Activated CD4-positive, alpha-beta T cell treated with anti-CD3 and anti-CD28 coated beads for 36 hours (primary cell): ENCODE results near the gene JAG2. TPM values are rescaled to one million over a fixed set of nuclear protein-coding genes. Genes with fewer than 3 reads are reported as not detected.

ENCODE experiments used
- ATAC-seq: fragments of 200-7000 bp; cut with Tn5 transposase; one replicate; pipeline ENCODE4 v1.10.0; 2021; ENCODE audit warnings: mild to moderate bottlenecking, moderate library complexity
- CTCF ChIA-PET: fragments of 350-600 bp; sonication (Branson Sonifier 250); formaldehyde crosslinking; loops from one replicate; lab custom pipeline; 2021; ENCODE audit warnings: antibody characterized with exemption; lab: Charles Lee
- POLR2A ChIA-PET: fragments of 350-600 bp; sonication (Branson Sonifier 250); formaldehyde crosslinking; loops from one replicate; lab custom pipeline; 2021; ENCODE audit warnings: antibody characterized with exemption, inconsistent platforms; lab: Charles Lee
- DNase-seq: peaks from one replicate; pipeline ENCODE4 v3.0.0-alpha.2; 2020
- H3K27ac Mint-ChIP-seq: one replicate; pipeline ENCODE4 v1.8.0; 2021; ENCODE audit warnings: mixed read lengths
- H3K27me3 Mint-ChIP-seq: one replicate; pipeline ENCODE4 v1.8.0; 2021; ENCODE audit warnings: mixed read lengths
- H3K36me3 Mint-ChIP-seq: one replicate; pipeline ENCODE4 v1.8.0; 2021; ENCODE audit warnings: low read depth, mixed read lengths
- H3K4me1 Mint-ChIP-seq: one replicate; pipeline ENCODE4 v1.8.0; 2021; ENCODE audit warnings: mixed read lengths
- H3K4me3 Mint-ChIP-seq: one replicate; pipeline ENCODE4 v1.8.0; 2021; ENCODE audit warnings: mild to moderate bottlenecking, moderate library complexity, mixed read lengths
- H3K9me3 Mint-ChIP-seq: one replicate; pipeline ENCODE4 v1.8.0; 2021; ENCODE audit warnings: low read depth, mixed read lengths
- intact Hi-C, 2 experiments: fragments of 100-400 bp; cut with DNase I in 1 of 2; cut with micrococcal nuclease in 1 of 2; formaldehyde crosslinking; loops; one replicate each; pipeline versions ENCODE4 v1.14.2 to v1.15.1; 2022 to 2024; cut with DNase I, micrococcal nuclease
- total RNA-seq, 2 experiments: library from RNA; stranded (reverse); gene quantifications; one replicate each; pipeline ENCODE4 v1.2.3, GENCODE V29; 2021

The JAG2 gene
- total RNA-seq, 2 experiments from 2014 or later: 3.2 to 3.6 TPM

DNA sequence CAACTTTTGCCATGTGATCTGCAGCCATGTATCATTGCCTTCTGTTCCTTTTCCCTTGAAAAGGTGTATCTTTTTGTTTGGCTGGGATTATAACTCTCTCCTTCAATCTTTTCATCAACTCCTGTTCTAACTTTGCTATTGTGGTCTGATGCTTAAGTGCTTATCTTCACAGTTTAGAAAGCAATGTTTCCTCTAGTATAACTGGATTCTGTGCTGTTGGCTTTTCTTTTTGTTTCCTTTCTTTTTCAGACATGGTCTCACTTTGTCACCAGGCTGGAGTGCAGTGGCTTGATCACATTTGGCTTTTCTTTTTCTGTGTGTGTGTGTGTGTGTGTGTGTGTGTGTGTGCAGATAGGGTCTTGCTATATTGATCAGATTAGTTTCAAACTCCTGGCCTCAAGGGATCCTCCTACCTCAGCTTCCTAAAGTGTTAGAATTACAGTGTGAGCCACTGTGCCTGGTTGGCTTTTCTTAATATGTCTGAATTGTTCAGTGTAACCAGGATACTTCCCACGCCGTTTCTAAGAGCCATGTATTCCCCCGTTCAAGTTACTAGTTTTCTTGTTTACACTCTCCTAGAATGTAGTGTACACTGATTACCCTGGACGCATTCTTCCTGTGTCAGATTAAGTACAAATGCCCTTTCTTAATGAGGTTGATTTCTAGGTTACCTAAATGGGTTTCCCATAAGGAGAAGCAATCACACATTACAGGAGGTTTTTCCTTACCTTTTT, 35.5 kb downstream of the JAG2 start:
- ATAC-seq (no peak), DNase-seq (no peak)
- POLR2A ChIA-PET: no interaction called here
- no peaks in the 10 kb centered on the region for H3K4me1 Mint-ChIP-seq
- H3K27ac Mint-ChIP-seq: no peak overlapping the region
- H3K9me3 Mint-ChIP-seq: peaks cover 9% of the 10 kb centered on the region
- H3K4me3 Mint-ChIP-seq: no peak overlapping the region
- H3K27me3 Mint-ChIP-seq: peaks cover 11% of the 10 kb centered on the region
- H3K36me3 Mint-ChIP-seq: no peaks in the 10 kb centered on the region
- intact Hi-C loops: no loop called here
- CTCF ChIA-PET: interaction anchor here (0.6 to 1.2 kb wide), 2 partner anchors 15 to 20 kb away, joined by 3 read pairs; no protein-coding TSS in a partner anchor

DNA sequence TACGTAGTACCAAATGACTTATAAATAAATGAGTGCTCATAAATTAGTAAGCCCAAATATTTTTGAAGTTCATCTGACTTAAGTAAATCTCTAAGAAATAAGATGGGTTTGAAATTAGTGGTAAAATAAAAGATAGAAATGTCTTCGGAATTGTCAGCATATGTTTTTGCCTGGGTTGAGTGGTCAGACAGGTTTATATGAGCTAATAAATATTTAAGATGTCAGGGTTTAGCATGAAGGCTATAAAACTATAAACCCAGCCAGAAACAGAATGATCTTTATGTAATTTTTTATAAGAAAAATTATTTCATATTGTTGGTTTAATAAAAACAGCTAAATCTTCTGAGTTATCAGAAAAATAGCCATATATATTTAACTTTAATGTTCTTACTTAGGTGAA, 37.3 kb downstream of the JAG2 start:
- intact Hi-C loops: no loop called here
- Mint-ChIP-seq H3K4me1 (no peaks in the 10 kb centered on the region), H3K9me3 (peaks cover 9% of the 10 kb centered on the region), H3K27me3 (peaks cover 11% of the 10 kb centered on the region), H3K27ac (no peak overlapping the region), H3K4me3 (no peak overlapping the region), H3K36me3 (no peaks in the 10 kb centered on the region)
- no peak for DNase-seq
- POLR2A ChIA-PET: interaction anchor here (0.6 kb wide), 1 partner anchor 156 kb away, joined by 3 read pairs; no protein-coding TSS in a partner anchor
- ATAC-seq: no peak
- CTCF ChIA-PET: no interaction called here

DNA sequence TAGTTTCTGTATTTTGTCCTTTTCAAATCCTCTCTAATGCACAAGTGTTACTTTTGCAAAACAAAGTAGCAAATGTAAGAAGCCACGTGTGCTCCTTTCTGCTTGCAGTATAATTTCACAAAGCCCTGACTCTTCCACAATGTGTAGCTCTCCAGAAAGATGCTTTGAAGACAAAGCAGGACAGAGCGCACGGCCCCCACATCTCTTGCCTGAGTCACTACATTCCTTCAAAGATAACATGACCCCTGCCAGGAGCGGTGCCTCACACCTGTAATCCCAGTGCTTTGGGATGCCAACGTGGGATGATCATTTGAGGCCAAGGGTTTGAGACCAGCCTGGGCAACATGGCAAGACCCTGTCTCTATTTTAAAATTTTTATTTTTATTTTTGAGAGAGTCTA, 40.5 kb downstream of the JAG2 start:
- ATAC-seq (no peak), DNase-seq (no peak)
- intact Hi-C loops: no loop called here
- ChIA-PET POLR2A (no interaction called here), CTCF (no interaction called here)
- H3K4me3 Mint-ChIP-seq: no peak overlapping the region
- peaks cover 6% of the 10 kb centered on the region for H3K9me3 Mint-ChIP-seq
- H3K27me3 Mint-ChIP-seq: peaks cover 13% of the 10 kb centered on the region
- H3K36me3 Mint-ChIP-seq: no peaks in the 10 kb centered on the region
- H3K27ac Mint-ChIP-seq: no peak overlapping the region
- H3K4me1 Mint-ChIP-seq: no peaks in the 10 kb centered on the region

DNA sequence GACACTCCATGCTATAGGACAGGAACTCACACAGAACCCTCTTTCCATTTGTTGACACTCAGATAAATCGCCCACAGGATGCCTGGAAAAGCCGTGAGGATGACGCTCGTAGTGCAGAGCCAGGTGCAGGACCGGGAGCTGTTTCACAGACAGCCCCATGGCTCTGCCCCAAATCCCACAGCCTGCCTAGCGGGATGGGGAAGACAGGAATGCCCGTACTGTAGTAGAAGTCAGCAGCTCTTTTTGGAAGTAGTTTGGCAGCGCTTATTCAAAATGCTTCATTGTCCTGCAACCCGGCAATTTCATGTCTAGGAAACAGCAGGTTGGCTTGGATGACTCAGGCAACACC, 41.6 kb downstream of the JAG2 start:
- POLR2A ChIA-PET: interaction anchor here (0.6 kb wide), 1 partner anchor 363 kb away, joined by 5 read pairs; no protein-coding TSS in a partner anchor
- H3K4me3 Mint-ChIP-seq: no peak overlapping the region
- H3K36me3 Mint-ChIP-seq: peaks cover 3% of the 10 kb centered on the region
- ATAC-seq (no peak), DNase-seq (no peak)
- CTCF ChIA-PET: interaction anchor here (0.6 kb wide), 2 partner anchors 108 to 1050 kb away, joined by 3 to 5 read pairs; no protein-coding TSS in a partner anchor
- intact Hi-C loops: no loop called here
- H3K27me3 Mint-ChIP-seq: peaks cover 16% of the 10 kb centered on the region
- no peak overlapping the region for H3K27ac Mint-ChIP-seq
- no peaks in the 10 kb centered on the region for H3K4me1 Mint-ChIP-seq
- peaks cover 6% of the 10 kb centered on the region for H3K9me3 Mint-ChIP-seq

DNA sequence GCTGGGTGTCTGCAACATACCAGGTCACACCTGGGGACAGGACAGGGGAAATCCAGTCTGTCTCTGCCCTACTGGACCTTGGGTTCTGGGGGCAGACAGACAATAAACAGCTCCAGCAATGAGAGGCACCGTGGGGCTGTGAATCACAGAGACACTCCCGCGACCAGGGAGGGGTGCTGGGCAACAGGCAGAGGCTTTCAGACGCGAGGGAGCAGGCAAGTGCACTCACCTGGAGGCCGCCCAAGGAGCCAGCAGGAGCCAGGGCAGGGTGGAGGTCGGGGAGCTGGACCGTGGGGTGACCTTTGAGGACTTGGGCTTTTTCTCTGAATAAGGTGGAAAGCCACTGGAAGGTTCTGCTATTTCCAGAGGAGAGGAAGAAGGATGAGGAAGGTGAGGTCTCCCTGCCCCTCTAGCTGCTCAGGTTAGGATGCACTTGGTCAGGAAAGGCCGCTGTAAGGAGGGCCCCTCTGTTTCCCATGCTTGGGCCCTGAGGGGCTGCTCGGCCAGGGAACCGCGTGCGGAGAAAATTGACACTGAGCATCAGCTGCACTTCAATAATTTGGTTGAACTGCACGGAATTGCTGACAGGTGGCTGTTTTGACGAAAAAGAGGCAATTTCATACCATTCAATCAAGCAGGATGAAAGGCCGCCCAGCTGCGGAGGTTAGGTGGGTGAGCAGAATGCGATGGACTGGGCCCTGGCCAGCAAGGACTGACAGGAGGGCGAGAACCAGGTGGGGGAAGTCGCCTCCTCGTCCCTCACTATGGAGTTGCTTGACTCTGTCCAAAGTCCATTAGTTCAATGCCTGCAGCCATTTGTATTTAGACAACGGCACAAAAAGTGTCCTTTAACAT, 42.2 kb downstream of the JAG2 start:
- Mint-ChIP-seq H3K4me1 (no peaks in the 10 kb centered on the region), H3K27me3 (peaks cover 18% of the 10 kb centered on the region), H3K27ac (no peak overlapping the region), H3K4me3 (no peak overlapping the region), H3K36me3 (peaks cover 3% of the 10 kb centered on the region), H3K9me3 (peaks cover 11% of the 10 kb centered on the region)
- intact Hi-C loops: no loop called here
- CTCF ChIA-PET: interaction anchor here (0.6 kb wide), 2 partner anchors 107 to 1049 kb away, joined by 3 to 5 read pairs; no protein-coding TSS in a partner anchor
- POLR2A ChIA-PET: interaction anchor here (0.6 kb wide), 1 partner anchor 363 kb away, joined by 5 read pairs; no protein-coding TSS in a partner anchor
- DNase-seq (no peak), ATAC-seq (no peak)

DNA sequence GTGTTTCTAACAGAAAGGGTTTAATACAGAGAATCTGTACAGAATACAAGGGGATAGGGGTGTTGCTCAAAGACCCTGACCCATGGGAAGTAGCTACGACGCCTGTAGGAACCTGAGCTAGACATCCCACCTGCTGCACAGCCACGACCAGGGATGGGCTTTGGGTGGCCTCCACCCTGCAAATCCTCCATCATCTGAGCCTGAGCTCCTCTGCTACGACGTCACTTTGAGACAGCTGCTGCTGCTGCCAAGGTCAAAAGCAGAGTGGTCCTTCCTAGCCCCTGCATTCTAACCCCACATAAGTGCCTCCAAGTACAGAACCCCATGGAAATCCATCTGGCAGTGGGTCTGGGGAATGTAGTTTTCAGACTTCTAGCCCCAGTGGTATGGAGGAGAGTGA, 43.8 kb downstream of the JAG2 start:
- H3K27ac Mint-ChIP-seq: no peak overlapping the region
- H3K4me3 Mint-ChIP-seq: no peak overlapping the region
- ChIA-PET CTCF (interaction anchor here (0.5 to 0.8 kb wide), 3 partner anchors 15 to 246 kb away, joined by 3 to 4 read pairs (median 3); no protein-coding TSS in a partner anchor), POLR2A (no interaction called here)
- intact Hi-C loops: no loop called here
- peaks cover 18% of the 10 kb centered on the region for H3K27me3 Mint-ChIP-seq
- no peaks in the 10 kb centered on the region for H3K4me1 Mint-ChIP-seq
- ATAC-seq: no peak
- H3K9me3 Mint-ChIP-seq: peaks cover 19% of the 10 kb centered on the region
- DNase-seq: no peak
- peaks cover 5% of the 10 kb centered on the region for H3K36me3 Mint-ChIP-seq

DNA sequence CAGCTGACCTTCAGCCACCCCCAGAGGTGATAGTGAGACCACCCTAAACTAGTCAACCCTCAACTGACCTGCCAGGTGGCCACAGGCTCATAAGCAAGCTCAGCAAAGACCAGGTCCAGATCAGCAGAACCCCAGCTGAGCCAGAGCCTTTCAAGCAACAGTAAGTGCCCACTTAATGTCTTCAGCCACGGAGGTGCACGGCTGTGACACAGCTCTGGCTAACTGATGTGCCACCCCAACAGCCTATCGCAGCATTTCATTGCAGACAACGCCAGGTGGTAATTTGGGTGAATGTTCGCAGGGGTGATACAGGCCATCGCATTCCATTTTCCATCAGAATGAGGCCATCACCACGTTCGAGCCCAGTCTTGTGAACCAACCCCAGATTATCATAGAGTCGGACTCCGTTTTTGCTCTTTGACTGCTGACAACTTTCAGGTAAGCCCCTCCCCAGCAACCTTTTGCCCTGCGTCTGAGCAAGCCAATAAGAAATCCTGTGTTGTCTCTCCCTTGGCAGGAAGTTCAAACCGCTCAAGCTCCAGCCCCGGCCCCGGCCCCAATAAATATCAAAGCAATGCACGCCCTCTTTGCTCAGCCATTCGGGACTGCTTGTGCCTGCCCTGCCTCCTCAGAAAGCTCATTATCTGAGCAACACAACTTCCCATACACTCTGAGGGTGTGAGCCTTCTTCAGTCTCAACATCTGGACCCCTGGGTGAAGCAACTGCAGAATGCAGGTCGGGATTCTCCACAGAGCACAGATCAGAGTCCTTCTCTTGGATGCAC, 44.4 kb downstream of the JAG2 start:
- Mint-ChIP-seq H3K4me3 (no peak overlapping the region), H3K4me1 (no peaks in the 10 kb centered on the region), H3K9me3 (peaks cover 16% of the 10 kb centered on the region), H3K27ac (no peak overlapping the region), H3K27me3 (peaks cover 14% of the 10 kb centered on the region), H3K36me3 (peaks cover 5% of the 10 kb centered on the region)
- ChIA-PET POLR2A (no interaction called here), CTCF (interaction anchor here (0.6 kb wide), 1 partner anchor 211 kb away, joined by 3 read pairs; no protein-coding TSS in a partner anchor)
- DNase-seq (no peak), ATAC-seq (no peak)
- intact Hi-C loops: no loop called here

DNA sequence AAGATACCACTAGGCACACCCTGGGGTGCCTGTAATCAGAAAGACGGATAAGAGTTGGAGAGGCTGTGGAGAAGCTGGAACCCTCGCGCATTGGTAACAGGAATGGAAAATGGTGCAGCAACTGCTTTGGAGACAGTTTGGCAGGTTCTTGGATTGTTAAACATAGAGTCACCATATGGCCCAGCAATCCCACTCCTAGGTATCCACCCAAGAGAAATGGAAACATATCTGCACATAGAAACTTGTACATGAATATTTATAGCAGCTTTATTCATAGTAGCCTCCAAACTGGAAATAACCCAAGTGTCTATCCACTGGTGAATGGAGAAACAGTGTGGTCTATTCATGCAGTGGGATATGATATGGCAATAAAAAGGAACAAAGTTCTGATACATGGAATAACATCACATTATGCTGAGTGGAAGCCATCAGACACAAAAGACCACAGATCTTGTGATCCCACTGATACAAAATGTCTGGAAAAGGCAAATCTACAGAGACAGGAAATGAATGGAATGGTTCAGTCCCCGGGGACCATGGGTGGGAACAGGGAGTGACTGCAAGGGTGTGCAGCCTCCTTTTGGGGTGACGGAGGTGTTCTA, 45.4 kb downstream of the JAG2 start:
- H3K27ac Mint-ChIP-seq: no peak overlapping the region
- intact Hi-C loops: no loop called here
- ATAC-seq (no peak), DNase-seq (no peak)
- CTCF ChIA-PET: interaction anchor here (0.5 to 0.9 kb wide), 3 partner anchors 8 to 144 kb away, joined by 3 to 4 read pairs (median 3); no protein-coding TSS in a partner anchor
- H3K36me3 Mint-ChIP-seq: peaks cover 5% of the 10 kb centered on the region
- no peak overlapping the region for H3K4me3 Mint-ChIP-seq
- no peaks in the 10 kb centered on the region for H3K4me1 Mint-ChIP-seq
- peaks cover 16% of the 10 kb centered on the region for H3K9me3 Mint-ChIP-seq
- POLR2A ChIA-PET: no interaction called here
- H3K27me3 Mint-ChIP-seq: peaks cover 15% of the 10 kb centered on the region

DNA sequence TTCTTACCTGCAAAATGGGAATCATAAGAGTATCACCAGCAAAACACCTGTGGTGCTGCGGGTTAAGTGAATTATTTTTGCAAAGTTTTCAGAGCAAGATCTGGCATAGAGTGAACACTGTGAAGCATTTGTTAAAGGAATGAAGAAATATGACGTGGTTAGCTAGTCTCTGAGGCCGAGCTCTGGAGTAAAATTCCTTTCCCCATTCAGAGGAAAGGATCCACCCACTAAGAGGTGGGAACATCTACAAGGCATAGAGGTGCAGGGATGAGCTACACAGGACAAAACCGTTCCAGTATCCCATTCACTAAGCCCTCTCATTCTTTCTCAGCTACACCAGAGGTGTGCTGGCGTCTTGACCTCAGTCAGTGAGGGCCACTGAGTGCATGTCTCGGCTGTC, 48.5 kb downstream of the JAG2 start:
- no peak for DNase-seq
- Mint-ChIP-seq H3K27me3 (peaks cover 12% of the 10 kb centered on the region), H3K4me1 (no peaks in the 10 kb centered on the region), H3K27ac (no peak overlapping the region), H3K9me3 (peaks cover 16% of the 10 kb centered on the region), H3K4me3 (no peak overlapping the region), H3K36me3 (peaks cover 5% of the 10 kb centered on the region)
- intact Hi-C loops: no loop called here
- ATAC-seq: no peak
- POLR2A ChIA-PET: no interaction called here
- CTCF ChIA-PET: interaction anchor here (0.6 to 1.4 kb wide), 3 partner anchors 30 to 447 kb away, joined by 3 to 5 read pairs (median 3); no protein-coding TSS in a partner anchor

DNA sequence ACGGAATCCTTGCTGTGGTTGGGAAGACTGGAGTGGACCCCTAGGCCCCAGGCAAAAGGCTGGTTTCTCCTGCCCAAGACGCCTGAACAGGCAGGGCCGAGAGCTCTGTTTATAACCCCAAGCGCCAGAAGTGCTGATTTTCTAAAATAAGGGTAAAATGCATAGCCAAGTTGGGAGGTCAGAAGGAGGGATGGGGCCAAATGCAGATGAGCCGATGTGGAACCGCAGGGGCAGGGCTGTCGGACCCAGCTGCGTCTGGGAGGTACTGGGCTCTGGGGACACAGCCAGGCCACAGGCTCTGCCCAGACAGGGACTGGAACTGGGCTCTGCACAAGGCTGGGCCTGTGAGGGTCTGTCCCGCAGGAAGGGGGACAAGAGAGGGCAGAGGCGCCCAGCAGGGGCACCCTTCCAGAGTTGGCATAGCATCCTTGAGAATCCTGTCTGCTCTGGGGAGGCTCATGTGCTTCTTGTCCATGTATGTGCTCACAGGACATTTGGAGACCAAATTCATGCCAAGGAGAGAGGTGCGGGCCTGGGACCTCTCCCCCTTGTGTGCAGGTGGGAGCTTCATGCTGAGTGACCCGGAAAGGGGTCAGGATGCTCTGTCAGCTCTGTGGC, 49.1 kb downstream of the JAG2 start:
- Mint-ChIP-seq H3K4me1 (no peaks in the 10 kb centered on the region), H3K9me3 (peaks cover 16% of the 10 kb centered on the region), H3K27ac (no peak overlapping the region), H3K27me3 (peaks cover 12% of the 10 kb centered on the region), H3K36me3 (peaks cover 5% of the 10 kb centered on the region), H3K4me3 (no peak overlapping the region)
- no peak for ATAC-seq
- CTCF ChIA-PET: interaction anchor here (0.6 to 1.6 kb wide), 3 partner anchors 29 to 447 kb away, joined by 3 to 5 read pairs (median 3); no protein-coding TSS in a partner anchor
- DNase-seq: no peak
- POLR2A ChIA-PET: no interaction called here
- intact Hi-C loops: no loop called here
